Measurements from ENCODE around the gene RGP1.

The RGP1 gene

GRCh38 chr9:35801328-35802128 lies 52.4 kb downstream of the RGP1 start:
- DNase-seq: no peak
- TF ChIP-seq POLR2A (IDR thresholded peaks at IDR 0.05; ENCODE audit: low read length) (no peak), GATA1 (IDR thresholded peaks at IDR 0.05; ENCODE audit: low read depth, low read length) (no peak)

GRCh38 chr9:35806101-35806500 lies 57.0 kb downstream of the RGP1 start:
- TF ChIP-seq POLR2A (IDR thresholded peaks at IDR 0.05; ENCODE audit: low read length): no peak
- no peak for TF ChIP-seq GATA1 (IDR thresholded peaks at IDR 0.05; ENCODE audit: low read depth, low read length)
- no peak for DNase-seq
